ENCODE measurements around the gene NBPF15.
"Not testable (repeated sequence)": the region's sequence is repeated elsewhere in the genome, so short reads cannot be mapped to it uniquely, and the experiment has no call there.

GRCh38 chr1:144461778-144462177, 309 bp upstream of the NBPF15 start:
- TF ChIP-seq CTCF, POLR2A (IDR thresholded peaks at IDR 0.05): not testable (repeated sequence)

Measured in ovary (tissue), 3 donors.